Measurements from ENCODE around the gene P2RX6.

DNA sequence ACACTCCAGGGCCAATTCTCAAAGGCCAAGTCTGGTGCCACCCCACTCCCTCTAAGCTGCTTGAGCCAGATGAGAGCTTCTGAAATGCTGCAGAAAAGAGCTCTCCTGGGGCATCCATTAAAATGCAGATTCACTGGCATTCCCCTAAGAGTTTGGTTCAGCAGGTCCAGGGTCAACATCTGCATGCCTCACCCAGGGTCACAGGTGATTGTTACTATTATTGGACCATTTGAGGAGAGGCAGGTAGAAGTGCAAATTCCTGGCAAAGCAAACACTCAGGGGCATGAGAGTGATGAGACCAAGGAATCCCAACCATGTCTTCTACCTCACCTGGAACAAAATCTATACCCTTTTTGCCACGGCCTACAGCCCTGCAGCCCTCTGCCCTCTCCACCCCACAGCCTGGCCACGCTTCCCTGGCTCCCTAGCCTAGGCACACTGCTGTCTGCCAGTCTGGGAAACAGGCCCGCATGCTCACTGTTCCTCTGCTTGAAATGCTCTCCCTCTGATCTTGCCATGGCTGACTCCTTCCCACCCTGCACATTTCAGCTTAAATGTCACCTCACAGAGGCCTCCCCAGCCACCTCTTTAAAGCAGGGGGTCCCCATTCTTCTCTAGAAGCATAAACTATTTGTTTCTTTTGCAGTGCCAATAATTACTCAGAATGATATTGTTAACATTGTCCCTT lies 4.4 kb upstream of the P2RX6 start:
- no peak for TF ChIP-seq POLR2AphosphoS5 (IDR thresholded peaks at IDR 0.05; ENCODE audit: low read depth, low read length)
- TF ChIP-seq, protein P1, sequence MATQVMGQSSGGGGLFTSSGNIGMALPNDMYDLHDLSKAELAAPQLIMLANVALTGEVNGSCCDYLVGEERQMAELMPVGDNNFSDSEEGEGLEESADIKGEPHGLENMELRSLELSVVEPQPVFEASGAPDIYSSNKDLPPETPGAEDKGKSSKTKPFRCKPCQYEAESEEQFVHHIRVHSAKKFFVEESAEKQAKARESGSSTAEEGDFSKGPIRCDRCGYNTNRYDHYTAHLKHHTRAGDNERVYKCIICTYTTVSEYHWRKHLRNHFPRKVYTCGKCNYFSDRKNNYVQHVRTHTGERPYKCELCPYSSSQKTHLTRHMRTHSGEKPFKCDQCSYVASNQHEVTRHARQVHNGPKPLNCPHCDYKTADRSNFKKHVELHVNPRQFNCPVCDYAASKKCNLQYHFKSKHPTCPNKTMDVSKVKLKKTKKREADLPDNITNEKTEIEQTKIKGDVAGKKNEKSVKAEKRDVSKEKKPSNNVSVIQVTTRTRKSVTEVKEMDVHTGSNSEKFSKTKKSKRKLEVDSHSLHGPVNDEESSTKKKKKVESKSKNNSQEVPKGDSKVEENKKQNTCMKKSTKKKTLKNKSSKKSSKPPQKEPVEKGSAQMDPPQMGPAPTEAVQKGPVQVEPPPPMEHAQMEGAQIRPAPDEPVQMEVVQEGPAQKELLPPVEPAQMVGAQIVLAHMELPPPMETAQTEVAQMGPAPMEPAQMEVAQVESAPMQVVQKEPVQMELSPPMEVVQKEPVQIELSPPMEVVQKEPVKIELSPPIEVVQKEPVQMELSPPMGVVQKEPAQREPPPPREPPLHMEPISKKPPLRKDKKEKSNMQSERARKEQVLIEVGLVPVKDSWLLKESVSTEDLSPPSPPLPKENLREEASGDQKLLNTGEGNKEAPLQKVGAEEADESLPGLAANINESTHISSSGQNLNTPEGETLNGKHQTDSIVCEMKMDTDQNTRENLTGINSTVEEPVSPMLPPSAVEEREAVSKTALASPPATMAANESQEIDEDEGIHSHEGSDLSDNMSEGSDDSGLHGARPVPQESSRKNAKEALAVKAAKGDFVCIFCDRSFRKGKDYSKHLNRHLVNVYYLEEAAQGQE (IDR thresholded peaks at IDR 0.05; ENCODE audit: insufficient read depth in 1 of 2, low read depth in 2 of 2, low read length in 2 of 2): no peak
- no peak for TF ChIP-seq TAF1 (IDR thresholded peaks at IDR 0.05; ENCODE audit: borderline replicate concordance, insufficient read depth, low read length)
- TF ChIP-seq SIN3A (IDR thresholded peaks at IDR 0.05; ENCODE audit: borderline replicate concordance, insufficient read depth, low read length): no peak
- no peak for TF ChIP-seq FOXP2 (optimal IDR thresholded peaks at IDR 0.05; ENCODE audit: borderline replicate concordance, extremely low read depth, extremely low read length, insufficient read depth)
